Measurements from ENCODE around the gene DCTN3.

The DCTN3 gene

DNA sequence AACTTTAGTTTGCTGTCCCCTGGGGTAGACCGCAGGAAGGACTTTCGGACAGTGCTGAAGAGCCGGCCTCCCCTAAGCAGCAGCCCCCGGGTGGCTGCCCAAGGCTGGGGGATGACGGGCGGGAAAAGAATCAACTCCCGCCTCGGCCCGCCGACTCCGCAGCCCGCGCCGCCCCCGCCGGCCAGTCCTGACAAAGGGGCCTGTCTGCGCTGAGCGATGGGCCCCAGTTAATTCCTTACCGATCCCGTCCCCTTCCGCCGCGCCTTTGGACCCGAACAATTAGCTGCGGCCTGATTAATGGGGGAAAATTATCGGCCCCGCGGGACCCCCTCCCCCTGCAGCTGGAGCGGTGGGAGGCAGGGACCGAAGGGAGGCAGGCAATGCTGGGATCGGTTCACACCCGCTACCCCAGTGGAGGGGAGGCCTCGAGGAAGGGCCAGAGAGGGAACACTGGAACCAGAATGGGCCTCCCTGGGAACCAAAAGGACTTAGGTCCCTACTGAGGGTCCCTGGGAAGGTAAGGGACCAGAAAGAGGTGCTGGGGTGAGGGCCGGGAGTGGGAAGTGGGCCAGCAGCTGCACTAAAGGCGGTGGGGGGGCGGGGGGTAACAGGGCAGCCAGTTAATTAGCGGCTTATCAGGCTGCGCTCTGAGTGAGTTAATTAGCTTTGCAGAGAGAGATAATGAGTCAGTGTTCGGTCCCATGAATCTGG lies 4.3 kb upstream of the DCTN3 start:
- DNase-seq = no peak
- H3K4me1 Mint-ChIP-seq = peaks cover 31% of the 10 kb centered on the region
- CTCF ChIA-PET = interaction anchor here (1.1 to 2.4 kb wide), 3 partner anchors 10 to 13 kb away, joined by 3 to 13 read pairs (median 7); partner anchors contain the start of gene SIGMAR1
- no peak overlapping the region for H3K4me3 Mint-ChIP-seq
- H3K9me3 Mint-ChIP-seq = no peaks in the 10 kb centered on the region
- no peaks in the 10 kb centered on the region for H3K36me3 Mint-ChIP-seq
- no peak overlapping the region for H3K27ac Mint-ChIP-seq
- peaks cover 91% of the 10 kb centered on the region for H3K27me3 Mint-ChIP-seq

DNA sequence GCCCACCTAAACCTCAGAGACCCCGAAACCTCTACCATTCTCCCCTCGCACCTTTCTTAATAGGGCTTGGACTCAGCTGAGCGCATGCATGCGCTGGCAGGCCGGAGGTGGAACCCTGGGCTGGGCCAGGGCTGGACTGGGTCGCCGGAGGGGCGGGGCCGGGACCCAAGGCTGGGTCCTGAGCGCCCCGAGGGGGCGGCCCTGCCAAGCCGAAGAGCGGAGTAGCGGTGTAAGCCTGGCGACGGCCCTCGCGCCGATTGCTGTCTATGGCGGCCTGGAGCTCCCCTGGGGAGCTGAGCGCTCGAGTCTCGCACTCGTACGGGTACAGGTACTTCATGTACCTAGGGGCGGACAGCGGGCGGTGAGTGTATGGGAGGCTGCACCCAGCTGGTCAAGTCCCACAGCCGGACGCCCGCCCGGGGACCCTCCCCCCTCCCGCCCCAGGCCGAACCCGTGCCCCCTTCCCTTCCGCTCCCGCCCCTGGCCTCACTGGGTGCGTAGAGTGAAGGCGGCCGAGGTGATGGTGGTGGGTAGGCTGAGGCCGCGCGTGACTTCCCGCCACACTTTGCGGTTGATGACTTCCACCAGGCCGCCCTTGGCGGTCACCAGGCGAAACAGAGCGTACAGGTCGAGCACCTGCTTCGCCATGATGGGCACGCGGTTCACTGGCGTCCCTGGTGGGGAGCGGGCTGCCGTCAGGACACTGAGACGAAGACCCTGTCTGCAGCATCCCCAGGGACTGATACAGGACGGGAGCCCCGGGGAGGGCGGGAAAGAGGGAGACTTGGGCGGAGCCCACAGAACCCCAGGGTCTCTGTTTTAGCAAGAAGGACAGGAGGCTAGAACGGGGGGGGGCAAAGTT lies 3.3 kb upstream of the DCTN3 start:
- Mint-ChIP-seq H3K27me3 (peaks cover 80% of the 10 kb centered on the region), H3K4me3 (no peak overlapping the region), H3K36me3 (no peaks in the 10 kb centered on the region), H3K9me3 (no peaks in the 10 kb centered on the region), H3K4me1 (peaks cover 36% of the 10 kb centered on the region), H3K27ac (no peak overlapping the region)
- CTCF ChIA-PET = interaction anchor here (0.7 to 4.1 kb wide), 3 partner anchors 9 to 32 kb away, joined by 4 to 40 read pairs (median 5); no protein-coding TSS in a partner anchor
- DNase-seq = peak; percentile 29

GRCh38 chr9:34615132-34615531 lies 5.2 kb downstream of the DCTN3 start:
- Mint-ChIP-seq H3K4me3 (no peak overlapping the region), H3K9me3 (no peaks in the 10 kb centered on the region), H3K27me3 (no peaks in the 10 kb centered on the region), H3K4me1 (peaks cover 41% of the 10 kb centered on the region), H3K27ac (no peak overlapping the region), H3K36me3 (peaks cover 34% of the 10 kb centered on the region)
- CTCF ChIA-PET = interaction anchor here (1.0 to 8.5 kb wide), 4 partner anchors 12 to 87 kb away, joined by 3 to 130 read pairs (median 4); partner anchors contain the start of gene SIGMAR1
- DNase-seq = no peak

DNA sequence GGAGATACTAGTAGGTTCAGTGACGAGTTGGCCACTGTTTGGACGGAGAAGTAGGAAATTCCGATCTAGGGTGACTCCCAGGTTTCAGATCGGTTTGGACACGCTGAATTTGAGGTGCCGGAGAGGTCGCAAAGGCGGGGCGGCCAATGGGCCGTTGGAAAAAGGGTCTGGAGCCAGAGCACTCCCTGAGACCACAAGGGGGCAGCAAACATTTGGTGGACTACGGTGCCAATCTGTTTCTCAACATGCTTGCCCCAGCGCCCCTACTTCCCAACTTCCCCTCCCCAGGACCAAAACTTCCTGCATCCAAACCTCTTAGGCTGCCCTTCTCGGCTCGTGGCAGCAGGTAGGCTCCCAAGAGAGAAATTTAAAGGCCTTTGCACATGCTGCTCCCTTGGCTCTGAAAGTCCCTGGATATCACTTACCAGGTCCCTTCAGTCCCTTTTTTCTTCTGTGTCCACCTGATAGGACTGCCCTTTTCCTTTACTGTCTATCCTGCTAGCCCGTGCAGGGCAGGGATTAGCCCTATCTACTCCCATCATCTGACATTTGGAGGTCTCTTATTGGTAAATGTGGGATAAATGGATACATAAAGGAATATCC lies 7.4 kb downstream of the DCTN3 start:
- H3K27ac Mint-ChIP-seq = peak overlapping the region; percentile 89
- H3K4me3 Mint-ChIP-seq = peak overlapping the region; percentile 91
- peak; percentile 78 for DNase-seq
- H3K4me1 Mint-ChIP-seq = peaks cover 26% of the 10 kb centered on the region
- CTCF ChIA-PET = interaction anchor here (0.7 to 8.5 kb wide), 9 partner anchors 9 to 160 kb away, joined by 3 to 130 read pairs (median 3); partner anchors contain the start of genes GALT and SIGMAR1
- H3K9me3 Mint-ChIP-seq = no peaks in the 10 kb centered on the region
- H3K36me3 Mint-ChIP-seq = peaks cover 31% of the 10 kb centered on the region
- H3K27me3 Mint-ChIP-seq = no peaks in the 10 kb centered on the region

DNA sequence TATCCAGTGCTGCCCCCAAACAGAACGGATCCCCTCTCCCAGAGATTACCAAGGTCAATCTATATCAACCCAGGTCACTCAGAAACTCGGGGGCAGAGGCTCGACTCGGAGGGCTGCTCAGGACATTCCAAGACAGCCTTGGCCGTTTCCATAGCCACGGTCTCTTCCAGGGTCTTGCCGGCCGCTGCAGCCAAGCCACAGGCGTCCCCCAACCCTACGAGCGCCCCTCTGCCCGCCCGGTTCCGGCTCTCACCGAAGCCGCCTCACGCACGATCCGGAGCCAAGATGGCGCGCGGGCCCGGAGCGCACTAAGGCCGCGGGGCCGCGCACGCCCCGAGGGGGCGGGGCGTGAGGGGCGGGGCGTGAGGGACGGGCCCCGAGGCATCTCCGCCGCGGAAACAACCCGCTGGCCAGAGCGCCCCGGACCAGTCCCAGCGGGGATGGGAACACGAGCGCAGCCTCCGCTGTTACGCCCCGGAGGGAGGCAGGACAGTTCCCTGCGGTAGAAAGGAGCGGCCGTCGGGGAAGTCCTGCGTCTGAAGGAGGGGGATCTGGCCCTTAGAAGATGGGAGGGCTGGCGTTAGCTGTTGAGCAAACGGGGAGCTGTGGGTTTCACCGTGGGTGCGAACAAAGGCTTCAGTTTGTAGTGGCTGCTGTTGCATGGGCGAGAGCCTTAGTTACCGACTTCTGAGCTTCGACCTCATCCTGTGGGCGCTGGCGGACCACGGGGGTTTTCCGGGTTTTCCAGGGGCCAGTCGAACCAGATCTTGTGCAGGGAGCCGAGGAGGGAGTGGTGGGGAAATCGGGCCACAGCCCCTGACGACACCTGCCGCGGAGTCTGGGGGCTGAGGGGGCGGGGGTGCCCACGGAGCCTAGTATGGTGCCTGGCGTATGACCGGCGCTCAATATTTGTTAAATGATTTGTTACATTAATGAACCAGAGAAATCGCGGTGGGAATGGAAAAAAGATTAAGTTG lies 8.2 kb downstream of the DCTN3 start, which contains the start of gene RPP25L:
Gene RPP25L, minus strand, starts transcription at position 287 of the 977 bp plus-strand sequence. CDS start 801 bp downstream, outside the sequence.
- Mint-ChIP-seq H3K27ac (peak within 1 kb of the TSS; percentile 89), H3K4me3 (peak within 1 kb of the TSS; percentile 91), H3K27me3 (no peaks in the 10 kb centered on the region), H3K9me3 (no peaks in the 10 kb centered on the region), H3K36me3 (peaks cover 28% of the 10 kb centered on the region), H3K4me1 (peaks cover 26% of the 10 kb centered on the region)
- peak; percentile 88 for DNase-seq
- CTCF ChIA-PET = interaction anchor here (1.0 to 8.5 kb wide), 5 partner anchors 10 to 154 kb away, joined by 3 to 130 read pairs (median 4); partner anchors contain the start of genes DNAI1, FAM219A and SIGMAR1

DNA sequence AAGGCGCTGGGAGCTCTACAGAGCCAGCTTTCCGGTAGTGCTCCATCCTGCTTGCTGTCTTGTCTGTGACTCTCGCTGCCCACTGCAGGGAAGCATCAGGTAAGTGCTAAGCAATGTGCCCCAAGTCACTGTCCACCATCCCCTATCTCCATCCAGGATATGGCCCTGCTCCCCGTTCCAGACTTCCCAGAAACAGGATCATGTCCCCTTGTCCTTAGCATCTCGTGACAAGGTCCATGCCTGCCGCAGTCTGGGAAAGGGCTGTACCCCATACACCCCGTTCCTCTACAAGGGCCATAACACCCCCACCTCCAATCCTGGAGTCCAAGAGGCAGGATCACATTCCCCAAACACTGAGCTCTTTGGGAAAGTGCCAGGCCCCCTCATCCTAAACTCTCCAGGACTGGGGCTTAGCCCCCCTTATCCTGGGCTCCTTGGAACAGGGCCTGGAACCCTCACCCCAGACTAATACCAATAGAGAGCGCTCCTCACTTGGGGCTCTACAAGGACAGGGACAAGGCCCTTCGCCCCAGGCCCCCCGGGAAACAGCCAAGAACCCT lies 9.0 kb downstream of the DCTN3 start:
- CTCF ChIA-PET = interaction anchor here (1.0 to 8.5 kb wide), 5 partner anchors 12 to 153 kb away, joined by 3 to 130 read pairs (median 4); partner anchors contain the start of genes DNAI1, FAM219A and SIGMAR1
- peaks cover 26% of the 10 kb centered on the region for H3K4me1 Mint-ChIP-seq
- H3K4me3 Mint-ChIP-seq = peak overlapping the region; percentile 91

GRCh38 chr9:34610434-34611206 lies 9.7 kb downstream of the DCTN3 start:
- no peaks in the 10 kb centered on the region for H3K9me3 Mint-ChIP-seq
- H3K36me3 Mint-ChIP-seq = peaks cover 20% of the 10 kb centered on the region
- no peak for DNase-seq
- CTCF ChIA-PET = interaction anchor here (1.0 to 8.5 kb wide), 4 partner anchors 12 to 92 kb away, joined by 3 to 130 read pairs (median 4); partner anchors contain the start of gene SIGMAR1
- H3K4me3 Mint-ChIP-seq = peak overlapping the region; percentile 91
- peaks cover 26% of the 10 kb centered on the region for H3K4me1 Mint-ChIP-seq
- no peaks in the 10 kb centered on the region for H3K27me3 Mint-ChIP-seq
- no peak overlapping the region for H3K27ac Mint-ChIP-seq

More for the DNA sequence above, 9.0 kb downstream of the DCTN3 start:
- DNase-seq = no peak
- no peaks in the 10 kb centered on the region for H3K9me3 Mint-ChIP-seq
- H3K36me3 Mint-ChIP-seq = peaks cover 22% of the 10 kb centered on the region
- H3K27me3 Mint-ChIP-seq = no peaks in the 10 kb centered on the region
- H3K27ac Mint-ChIP-seq = peak overlapping the region; percentile 89

GRCh38 chr9:34607331-34607730 lies 13.0 kb downstream of the DCTN3 start:
- H3K27ac Mint-ChIP-seq = no peak overlapping the region
- H3K9me3 Mint-ChIP-seq = no peaks in the 10 kb centered on the region
- H3K36me3 Mint-ChIP-seq = peaks cover 8% of the 10 kb centered on the region
- peaks cover 17% of the 10 kb centered on the region for H3K4me1 Mint-ChIP-seq
- peaks cover 13% of the 10 kb centered on the region for H3K27me3 Mint-ChIP-seq
- H3K4me3 Mint-ChIP-seq = no peak overlapping the region
- DNase-seq = no peak
- CTCF ChIA-PET = interaction anchor here (0.8 to 4.6 kb wide), 4 partner anchors 16 to 748 kb away, joined by 3 to 33 read pairs (median 4); no protein-coding TSS in a partner anchor

- Mint-ChIP-seq H3K27ac (no peak overlapping the region), H3K36me3 (peaks cover 8% of the 10 kb centered on the region), H3K9me3 (no peaks in the 10 kb centered on the region), H3K27me3 (peaks cover 13% of the 10 kb centered on the region), H3K4me3 (no peak overlapping the region), H3K4me1 (peaks cover 14% of the 10 kb centered on the region)
- DNase-seq = no peak
- CTCF ChIA-PET = interaction anchor here (0.8 to 4.6 kb wide), 4 partner anchors 15 to 747 kb away, joined by 3 to 33 read pairs (median 4); no protein-coding TSS in a partner anchor
Observed at GRCh38 chr9:34606905-34607304, 13.4 kb downstream of the DCTN3 start.

DNA sequence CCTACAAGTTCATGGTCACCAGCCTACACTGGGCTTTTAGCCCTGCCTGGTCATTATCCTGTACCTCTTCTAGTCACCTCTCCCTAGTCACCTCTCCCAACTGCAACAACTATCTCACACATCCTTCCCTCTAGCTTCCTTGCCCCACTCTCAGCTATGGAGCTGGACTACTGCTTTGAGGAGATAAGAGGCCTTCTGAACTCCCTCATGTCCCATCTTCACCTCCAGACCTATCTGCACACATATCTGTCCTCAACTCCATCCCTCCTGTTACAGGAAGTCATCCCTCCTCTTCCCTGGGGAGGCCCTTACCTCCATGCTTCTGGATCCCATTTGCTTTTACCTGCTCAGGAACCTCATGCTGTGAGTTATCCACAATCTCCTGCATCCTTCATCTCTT lies 14.1 kb downstream of the DCTN3 start:
- Mint-ChIP-seq H3K9me3 (no peaks in the 10 kb centered on the region), H3K27me3 (peaks cover 19% of the 10 kb centered on the region), H3K4me3 (no peak overlapping the region), H3K27ac (no peak overlapping the region), H3K36me3 (peaks cover 3% of the 10 kb centered on the region), H3K4me1 (peaks cover 9% of the 10 kb centered on the region)
- no peak for DNase-seq
- CTCF ChIA-PET = interaction anchor here (0.7 to 4.6 kb wide), 5 partner anchors 23 to 227 kb away, joined by 4 to 33 read pairs (median 5); partner anchors contain the start of gene ARID3C

GRCh38 chr9:34603610-34604231 lies 16.6 kb downstream of the DCTN3 start:
- CTCF ChIA-PET = interaction anchor here (0.7 to 4.6 kb wide), 23 partner anchors 9 to 349 kb away, joined by 3 to 33 read pairs (median 5); partner anchors contain the start of gene DCTN3

More at GRCh38 chr9:34603610-34604231, 16.6 kb downstream of the DCTN3 start:
- Mint-ChIP-seq H3K4me3 (no peak overlapping the region), H3K27ac (no peak overlapping the region), H3K9me3 (no peaks in the 10 kb centered on the region), H3K4me1 (no peaks in the 10 kb centered on the region), H3K36me3 (no peaks in the 10 kb centered on the region), H3K27me3 (peaks cover 39% of the 10 kb centered on the region)
- peak; percentile 88 for DNase-seq
